RPMI8226 (cell line): Measurements from ENCODE around the gene EDEM3.
A peak's percentile ranks its signal among the peaks of the same experiment; 100 is the strongest.
"Not testable (repeated sequence)": the region's sequence is repeated elsewhere in the genome, so short reads cannot be mapped to it uniquely, and the experiment has no call there.

Experiments
- DNase-seq: peaks from one replicate; pipeline ENCODE4 v3.0.0-alpha.2; 2015

Gene EDEM3

GRCh38 chr1:184754476-184755225 is at the start of gene EDEM3:
TSS of gene EDEM3 (minus strand) at chr1:184754858. CDS start at chr1:184754646, 212 bp downstream.
- peak; percentile 100 for DNase-seq

GRCh38 chr1:184804220-184804619 is 49.6 kb upstream of the EDEM3 start:
- no peak for DNase-seq

- DNase-seq = no peak
Measured at GRCh38 chr1:184803180-184803492, 48.5 kb upstream of the EDEM3 start.

- no peak for DNase-seq
Measured at GRCh38 chr1:184802354-184803179, 47.9 kb upstream of the EDEM3 start.

GRCh38 chr1:184801503-184801902 is 46.8 kb upstream of the EDEM3 start:
- no peak for DNase-seq

GRCh38 chr1:184800876-184801275 is 46.2 kb upstream of the EDEM3 start:
- no peak for DNase-seq

- DNase-seq = no peak
Measured at GRCh38 chr1:184793967-184794366, 39.3 kb upstream of the EDEM3 start.

GRCh38 chr1:184792450-184792969 is 37.9 kb upstream of the EDEM3 start:
- no peak for DNase-seq

- DNase-seq = no peak
Measured at GRCh38 chr1:184791550-184791900, 36.9 kb upstream of the EDEM3 start.

- DNase-seq = no peak
Measured at GRCh38 chr1:184790642-184791549, 36.2 kb upstream of the EDEM3 start.

- no peak for DNase-seq
Measured at GRCh38 chr1:184789884-184790283, 35.2 kb upstream of the EDEM3 start.

- DNase-seq = no peak
Measured at GRCh38 chr1:184788970-184789369, 34.3 kb upstream of the EDEM3 start.

- no peak for DNase-seq
Measured at GRCh38 chr1:184785529-184785928, 30.9 kb upstream of the EDEM3 start.

GRCh38 chr1:184783723-184784122 is 29.1 kb upstream of the EDEM3 start:
- DNase-seq = not testable (repeated sequence)

- no peak for DNase-seq
Measured at GRCh38 chr1:184781941-184782340, 27.3 kb upstream of the EDEM3 start.

- no peak for DNase-seq
Measured at GRCh38 chr1:184775885-184776284, 21.2 kb upstream of the EDEM3 start.

GRCh38 chr1:184775329-184775728 is 20.7 kb upstream of the EDEM3 start:
- no peak for DNase-seq

- DNase-seq = no peak
Measured at GRCh38 chr1:184773762-184774320, 19.2 kb upstream of the EDEM3 start.

- no peak for DNase-seq
Measured at GRCh38 chr1:184771190-184771691, 16.6 kb upstream of the EDEM3 start.

GRCh38 chr1:184770181-184770979 is 15.7 kb upstream of the EDEM3 start:
- no peak for DNase-seq

- no peak for DNase-seq
Measured at GRCh38 chr1:184769241-184769640, 14.6 kb upstream of the EDEM3 start.

GRCh38 chr1:184768467-184768866 is 13.8 kb upstream of the EDEM3 start:
- no peak for DNase-seq
